IPS-18c (cell line): ENCODE data around the gene MYRIP.

ENCODE experiments used
- H3K4me3 ChIP-seq: 2 replicates; pipeline ENCODE4 v1.7.0; 2013; ENCODE audit warnings: low read depth, mild to moderate bottlenecking, low read length, moderate library complexity; ENCODE audit not compliant: insufficient read depth
- H3K9me3 ChIP-seq: one replicate; pipeline ENCODE4 v1.6.1; 2013; ENCODE audit warnings: mild to moderate bottlenecking, low read length, moderate library complexity; ENCODE audit not compliant: control insufficient read depth, insufficient read depth

Gene MYRIP

DNA sequence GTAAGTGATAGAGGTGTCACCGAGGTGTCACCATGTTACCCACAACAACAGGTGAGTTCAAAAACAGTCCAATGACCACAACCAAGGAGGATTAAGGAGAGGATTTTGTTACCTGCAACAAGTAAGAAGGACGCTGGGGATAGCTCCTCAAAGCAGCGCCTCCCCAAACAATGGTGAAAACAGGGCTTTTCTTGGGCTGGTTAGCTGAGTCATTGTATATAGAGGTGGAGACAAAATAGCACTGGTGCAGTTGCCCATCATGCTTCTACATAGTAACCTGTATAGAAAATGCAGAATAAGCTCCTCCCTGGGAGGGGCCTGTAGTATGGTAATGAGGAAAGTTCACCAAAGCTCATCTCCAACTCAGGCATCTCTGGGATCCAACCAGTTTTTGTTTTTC, 383.2 kb downstream of the MYRIP start:
- Histone ChIP-seq H3K4me3 (no peak overlapping the region), H3K9me3 (no peaks in the 10 kb centered on the region)

DNA sequence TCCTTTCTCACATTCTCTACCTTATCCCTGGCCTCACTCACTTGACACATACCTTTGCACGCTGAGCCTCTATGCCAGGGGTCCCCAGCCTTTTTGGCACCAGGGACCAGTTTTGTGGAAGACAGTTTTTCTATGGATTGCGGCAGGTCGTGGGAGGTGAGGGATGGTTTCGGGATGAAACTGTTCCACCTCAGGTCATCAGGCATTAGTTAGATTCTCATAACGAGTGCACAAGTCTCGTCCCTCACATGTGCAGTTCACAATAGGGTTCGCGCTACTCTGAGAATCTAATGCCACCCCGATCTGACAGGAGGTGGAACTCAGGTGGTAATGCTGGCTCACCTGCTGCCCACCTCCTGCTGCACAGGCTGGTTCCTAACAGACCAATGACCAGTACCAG, 387.6 kb downstream of the MYRIP start:
- H3K9me3 ChIP-seq = no peaks in the 10 kb centered on the region

DNA sequence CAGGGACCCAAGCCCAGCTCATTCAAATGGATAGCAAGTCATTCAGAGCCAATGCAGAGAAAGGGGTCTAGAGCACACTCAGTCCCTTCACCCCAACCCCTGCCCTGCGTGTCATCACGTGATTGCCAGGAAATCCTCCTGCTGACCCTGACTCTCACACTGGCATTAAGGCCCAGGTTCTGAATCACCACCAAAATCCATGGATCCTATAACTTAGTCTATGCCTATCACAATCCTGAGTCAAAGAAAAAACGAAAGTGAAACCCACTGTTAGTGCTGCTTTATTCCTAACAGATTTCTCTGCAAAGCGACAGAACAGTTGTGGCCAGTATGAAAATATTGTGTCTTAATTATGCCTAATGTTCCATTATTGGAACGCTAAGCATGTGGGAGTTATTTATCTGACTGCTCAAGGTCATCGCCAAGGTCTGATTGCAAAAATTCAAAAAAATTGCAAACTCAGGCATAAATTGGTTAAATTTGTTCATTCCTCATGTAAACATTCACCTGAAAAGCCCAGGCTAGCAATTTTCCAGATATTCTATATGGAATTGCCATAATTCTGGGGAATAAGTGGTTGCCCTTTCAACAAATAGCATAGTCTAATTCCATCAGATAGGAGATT, 391.4 kb downstream of the MYRIP start:
- no peaks in the 10 kb centered on the region for H3K9me3 ChIP-seq
- H3K4me3 ChIP-seq = no peak overlapping the region

More for the DNA sequence above, 387.6 kb downstream of the MYRIP start:
- no peak overlapping the region for H3K4me3 ChIP-seq

DNA sequence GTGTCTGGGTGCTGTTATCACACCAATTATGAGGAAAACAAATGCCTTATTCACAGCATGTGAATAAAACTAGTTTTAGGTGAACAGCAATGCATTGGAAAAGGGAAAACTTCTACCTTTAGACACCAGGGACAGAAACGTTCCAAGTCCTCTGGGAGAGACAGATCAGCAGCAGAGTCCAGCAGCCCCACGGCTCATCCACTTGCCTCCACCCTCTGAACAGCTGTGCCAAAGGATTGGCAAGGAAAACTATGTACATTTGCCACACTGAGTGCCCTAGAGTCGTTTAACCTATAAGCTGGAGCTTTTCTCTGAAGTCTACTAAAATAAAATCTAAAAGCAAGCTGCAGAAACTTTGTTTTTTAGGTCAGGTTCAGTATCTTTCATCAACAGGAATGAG, 392.4 kb downstream of the MYRIP start:
- Histone ChIP-seq H3K9me3 (no peaks in the 10 kb centered on the region), H3K4me3 (no peak overlapping the region)

- Histone ChIP-seq H3K4me3 (no peak overlapping the region), H3K9me3 (no peaks in the 10 kb centered on the region)
These were observed 397.1 kb downstream of the MYRIP start for GRCh38 chr3:40206522-40206921.

DNA sequence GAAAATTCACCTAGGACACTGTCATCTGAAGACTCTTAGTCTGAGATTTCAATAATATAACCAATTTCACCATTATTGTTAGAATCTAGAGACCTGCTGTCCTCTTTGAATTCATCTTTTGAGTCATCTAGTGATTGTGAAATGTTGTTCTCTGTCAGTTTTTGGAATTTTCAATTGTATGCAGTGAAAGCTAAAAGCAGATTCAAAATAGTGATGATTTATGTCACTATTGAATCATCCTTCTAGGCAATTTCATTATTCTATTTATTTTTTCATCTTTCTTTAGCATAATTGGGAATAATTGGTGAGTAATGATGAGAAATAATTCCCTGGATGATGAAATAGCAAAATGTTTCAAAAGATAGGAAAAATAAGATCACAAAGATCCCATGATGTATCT, 398.4 kb downstream of the MYRIP start:
- Histone ChIP-seq H3K4me3 (no peak overlapping the region), H3K9me3 (no peaks in the 10 kb centered on the region)

DNA sequence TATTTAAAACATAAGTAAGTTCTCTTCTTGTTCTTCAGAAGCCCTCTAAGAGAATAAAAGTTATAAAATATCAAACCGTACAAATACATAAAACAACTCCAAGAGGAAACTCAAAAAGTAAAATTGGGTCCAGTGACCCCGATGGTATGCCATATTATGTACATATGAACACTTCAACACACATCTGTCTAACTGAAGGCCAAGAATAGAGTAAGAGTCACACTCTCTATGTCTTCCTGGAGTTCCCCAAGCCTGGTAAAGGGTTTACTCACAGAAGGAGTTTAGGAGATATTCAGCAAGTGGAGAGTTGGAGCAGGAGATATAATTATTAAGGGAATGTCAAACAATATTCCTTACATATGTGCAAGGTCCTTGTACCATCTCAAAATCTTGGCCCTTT, 398.8 kb downstream of the MYRIP start:
- no peaks in the 10 kb centered on the region for H3K9me3 ChIP-seq
- no peak overlapping the region for H3K4me3 ChIP-seq

- Histone ChIP-seq H3K9me3 (no peaks in the 10 kb centered on the region), H3K4me3 (no peak overlapping the region)
These were observed 402.2 kb downstream of the MYRIP start for GRCh38 chr3:40211579-40211978.

GRCh38 chr3:40213556-40213955, 404.1 kb downstream of the MYRIP start:
- Histone ChIP-seq H3K9me3 (no peaks in the 10 kb centered on the region), H3K4me3 (no peak overlapping the region)

- Histone ChIP-seq H3K4me3 (no peak overlapping the region), H3K9me3 (no peaks in the 10 kb centered on the region)
These were observed 405.6 kb downstream of the MYRIP start for GRCh38 chr3:40215015-40215414.

GRCh38 chr3:40216471-40216870, 407.1 kb downstream of the MYRIP start:
- H3K4me3 ChIP-seq = no peak overlapping the region
- no peaks in the 10 kb centered on the region for H3K9me3 ChIP-seq

DNA sequence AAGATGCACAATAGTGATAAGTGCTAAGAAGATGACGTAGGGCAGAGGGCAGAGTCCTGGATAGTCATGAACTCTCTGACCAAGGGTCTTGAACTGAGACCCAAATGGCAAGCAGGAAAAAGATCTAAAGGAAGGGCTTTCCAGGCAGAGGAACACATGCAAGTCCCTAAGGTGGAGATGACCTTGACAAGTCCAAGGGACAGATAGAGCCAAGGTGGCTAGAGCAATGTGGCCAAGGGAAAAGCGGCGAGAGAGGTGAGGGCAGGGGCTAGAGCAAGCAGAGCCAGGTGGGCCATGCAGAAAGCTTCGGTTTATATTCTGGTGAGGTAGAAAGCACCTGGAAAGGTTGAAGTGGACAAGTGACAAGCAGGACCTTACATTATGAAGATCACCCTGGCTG, 414.4 kb downstream of the MYRIP start:
- no peak overlapping the region for H3K4me3 ChIP-seq
- H3K9me3 ChIP-seq = no peaks in the 10 kb centered on the region

DNA sequence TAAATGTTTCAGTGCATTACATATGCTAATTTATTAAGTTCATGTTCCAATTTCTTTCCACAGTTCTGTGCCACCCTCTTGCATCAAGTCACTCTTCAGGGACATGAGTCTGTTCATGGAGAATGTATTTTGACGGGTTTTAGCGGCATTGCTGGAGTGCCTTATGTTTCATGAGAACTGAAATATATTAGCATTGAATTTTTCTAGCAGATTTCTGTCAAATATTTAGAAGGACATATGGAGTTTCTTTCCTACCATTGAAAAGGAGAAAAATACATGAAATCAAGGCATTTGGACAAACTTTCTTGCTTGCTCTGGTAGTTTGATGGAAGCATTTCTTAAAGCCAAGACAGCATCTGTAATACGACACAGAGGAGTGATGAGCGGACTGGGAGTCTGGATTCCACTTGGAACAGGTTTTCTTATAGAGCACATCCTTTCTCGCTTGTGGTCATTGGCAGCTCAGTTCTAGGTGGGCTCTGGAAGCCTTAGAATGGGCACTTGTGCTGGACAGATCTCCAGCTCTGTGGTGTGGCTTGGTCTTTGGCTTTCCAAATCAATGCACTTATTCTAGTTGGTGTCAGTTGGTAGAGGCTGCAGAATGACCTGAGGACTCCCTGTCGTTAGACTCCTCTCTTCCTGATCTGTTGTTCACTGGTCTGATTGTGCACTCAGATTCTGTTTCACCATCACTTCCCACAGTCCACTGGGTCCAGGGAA, 415.5 kb downstream of the MYRIP start:
- Histone ChIP-seq H3K4me3 (no peak overlapping the region), H3K9me3 (no peaks in the 10 kb centered on the region)

DNA sequence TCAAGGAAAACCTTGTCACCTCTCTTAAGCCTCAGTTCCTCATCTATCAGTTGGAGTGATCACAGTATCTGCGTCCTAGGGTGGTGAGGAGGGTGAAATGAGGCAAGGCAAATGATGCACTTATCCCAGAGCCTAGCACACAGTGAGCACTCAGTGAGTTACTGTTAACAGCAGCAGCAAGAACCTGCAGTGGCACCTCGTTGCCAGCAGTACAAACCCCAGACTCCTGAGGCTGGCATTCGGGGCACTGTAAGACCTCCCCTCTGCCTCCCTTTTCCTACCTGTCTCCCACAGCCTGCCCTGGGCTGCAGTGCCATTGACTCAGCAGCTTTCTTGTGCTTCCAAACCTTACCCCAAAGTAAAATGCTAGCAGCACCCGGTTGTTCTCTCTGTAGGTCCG, 417.2 kb downstream of the MYRIP start:
- Histone ChIP-seq H3K9me3 (no peaks in the 10 kb centered on the region), H3K4me3 (no peak overlapping the region)

- H3K4me3 ChIP-seq = no peak overlapping the region
- no peaks in the 10 kb centered on the region for H3K9me3 ChIP-seq
These were observed 419.5 kb downstream of the MYRIP start for GRCh38 chr3:40228792-40229350.

DNA sequence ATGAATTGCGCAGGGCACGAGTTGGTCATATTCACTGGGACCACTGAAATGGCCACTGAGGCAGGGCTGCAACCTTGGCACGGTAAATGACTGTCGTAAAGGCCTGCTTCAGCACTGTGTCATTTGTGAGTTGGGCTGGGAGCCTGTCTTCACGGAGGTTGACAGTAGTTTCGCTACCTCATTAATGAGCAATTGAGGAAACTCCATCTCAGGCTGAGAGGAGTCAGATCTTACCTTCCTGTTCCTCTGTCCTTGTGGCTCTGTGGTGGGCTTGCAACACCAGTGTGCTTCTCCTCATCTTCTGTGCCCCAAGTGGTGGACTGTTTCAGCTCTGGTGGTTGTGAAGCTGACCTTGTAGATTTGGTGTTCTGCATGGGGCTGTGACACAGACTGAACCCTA, 420.0 kb downstream of the MYRIP start:
- H3K4me3 ChIP-seq = no peak overlapping the region
- H3K9me3 ChIP-seq = no peaks in the 10 kb centered on the region

GRCh38 chr3:40229963-40230362, 420.6 kb downstream of the MYRIP start:
- H3K4me3 ChIP-seq = no peak overlapping the region
- no peaks in the 10 kb centered on the region for H3K9me3 ChIP-seq

DNA sequence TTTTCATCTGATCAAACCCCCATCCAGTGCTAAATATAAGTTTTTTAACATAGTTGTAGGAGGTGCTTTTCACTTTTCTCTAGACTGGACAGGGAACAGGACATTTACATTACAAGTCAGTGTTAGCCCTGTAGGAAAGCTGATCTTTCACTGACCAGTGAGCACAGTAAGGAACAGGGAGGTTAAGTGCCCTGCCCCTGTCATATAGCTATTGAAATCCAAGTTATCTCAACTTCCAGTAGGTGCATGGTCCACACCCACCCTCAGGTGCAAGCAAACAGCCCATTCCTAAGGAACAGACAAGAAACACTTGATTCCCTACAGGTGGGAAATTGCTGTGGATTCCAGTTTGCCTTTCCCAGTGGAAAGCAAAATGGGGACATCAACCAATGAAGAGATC, 421.0 kb downstream of the MYRIP start:
- no peaks in the 10 kb centered on the region for H3K9me3 ChIP-seq
- H3K4me3 ChIP-seq = no peak overlapping the region; the same call in 1 of the 2 replicates
